ENCODE data around the gene XKR8.
"Not testable (repeated sequence)": the region's sequence is repeated elsewhere in the genome, so short reads cannot be mapped to it uniquely, and the experiment has no call there.

XKR8 gene

GRCh38 chr1:27992276-27992675 is 32.5 kb downstream of the XKR8 start:
- peak; percentile 29 for DNase-seq (ENCODE audit: low read depth)

GRCh38 chr1:27993241-27993640 is 33.5 kb downstream of the XKR8 start:
- no peak for DNase-seq (ENCODE audit: low read depth)

- no peak for DNase-seq (ENCODE audit: low read depth)
These were observed 34.3 kb downstream of the XKR8 start for GRCh38 chr1:27994060-27994459.

GRCh38 chr1:27994526-27994925 is 34.8 kb downstream of the XKR8 start:
- DNase-seq (ENCODE audit: low read depth), result not testable (repeated sequence)

- DNase-seq (ENCODE audit: low read depth), result no peak
These were observed 39.3 kb downstream of the XKR8 start for GRCh38 chr1:27999055-27999454.

GRCh38 chr1:28002600-28002999 is 42.8 kb downstream of the XKR8 start:
- DNase-seq (ENCODE audit: low read depth), result no peak

GRCh38 chr1:28003117-28003516 is 43.3 kb downstream of the XKR8 start:
- not testable (repeated sequence) for DNase-seq (ENCODE audit: low read depth)

- DNase-seq (ENCODE audit: low read depth), result no peak
These were observed 51.2 kb downstream of the XKR8 start for GRCh38 chr1:28010969-28011368.

Measured in activated T-helper 1 cell treated with Interleukin-2 at 50 U/mL for 16 hours (primary cell).